A549 (cell line): Measurements from ENCODE around the gene RPN2. TPM values are rescaled to one million over a fixed set of nuclear protein-coding genes. Genes with fewer than 3 reads are reported as not detected.

Experiments used
- ATAC-seq, 2 experiments: fragments of 200-7000 bp in 1 of 2; fragments of >200 bp in 1 of 2; cut with Nextera tagmentation in 1 of 2; cut with Tn5 transposase in 1 of 2; 3 replicates each; pipeline versions ENCODE4 v1.8.0 to v1.9.1; 2018 to 2020; ENCODE audit warnings: mild to moderate bottlenecking in 1 of 2, moderate library complexity in 1 of 2
- CTCF ChIA-PET: fragments of 300-600 bp; sonication (Branson Sonifier 250); formaldehyde crosslinking; extraction: SDS; loops from one replicate; lab custom pipeline; 2021; ENCODE audit warnings: antibody characterized with exemption, inconsistent platforms; lab: Yijun Ruan, JAX
- POLR2A ChIA-PET: fragments of 350-600 bp; formaldehyde crosslinking; extraction: SDS; loops from one replicate; lab custom pipeline; 2021; ENCODE audit warnings: antibody characterized with exemption, inconsistent platforms; lab: Yijun Ruan, JAX
- DNase-seq, 2 experiments: peaks; one replicate each; pipeline versions ENCODE4 v3.0.0 to v3.0.0-alpha.2; 2011 to 2016; ENCODE audit warnings: low read depth in 1 of 2, low spot score in 1 of 2
- FAIRE-seq: peaks from 2 replicates; lab custom pipeline; 2011; peaks lifted over from hg19 to GRCh38; lab: Jason Lieb, UNC
- H3K27ac ChIP-seq, 2 experiments: fragments of >200 bp; sonication (Bioruptor Twin); formaldehyde crosslinking; 3 replicates each; pipeline ENCODE4 v1.5.1; 2016 to 2017
- H3K4me1 ChIP-seq: fragments of >200 bp; sonication (Bioruptor Twin); formaldehyde crosslinking; 3 replicates; pipeline ENCODE4 v1.6.1; 2016
- H3K4me2 ChIP-seq: fragments of >200 bp; sonication (Bioruptor Twin); formaldehyde crosslinking; 3 replicates; pipeline ENCODE4 v1.6.1; 2016
- H3K4me3 ChIP-seq: fragments of >200 bp; sonication (Bioruptor Twin); formaldehyde crosslinking; 3 replicates; pipeline ENCODE4 v1.5.1; 2016
- H3K9me3 ChIP-seq: fragments of >200 bp; sonication (Bioruptor Twin); formaldehyde crosslinking; 3 replicates; pipeline ENCODE4 v1.6.1; 2016
- CBX2 ChIP-seq: fragments of 200-600 bp; sonication (generic); IDR thresholded peaks from 2 replicates; pipeline ENCODE4 v1.6.1; 2016; ENCODE audit warnings: low read depth, mild to moderate bottlenecking, borderline replicate concordance
- CBX8 ChIP-seq: fragments of 200-600 bp; sonication (generic); IDR thresholded peaks from 2 replicates; pipeline ENCODE4 v1.6.1; 2016
- EP300 ChIP-seq, 2 experiments: fragments of >200 bp; sonication (Bioruptor Twin); formaldehyde crosslinking; IDR thresholded peaks; 2 replicates in 1 of 2; 3 replicates in 1 of 2; pipeline ENCODE4 v1.6.1; 2016 to 2017
- ESRRA ChIP-seq: fragments of 150-350 bp; IDR thresholded peaks from 2 replicates; pipeline ENCODE4 v1.6.1; 2014; ENCODE audit warnings: mild to moderate bottlenecking, low read length, borderline replicate concordance
- FOSB ChIP-seq: fragments of 250-450 bp; sonication (Bioruptor Pico); IDR thresholded peaks from 2 replicates; pipeline ENCODE4 v1.5.0; 2020; ENCODE audit warnings: mild to moderate bottlenecking, moderate library complexity
- FOSL2 ChIP-seq, 2 experiments: fragments of 450-650 bp in 1 of 2; fragments of >200 bp in 1 of 2; sonication (Bioruptor Twin) in 1 of 2; formaldehyde crosslinking; IDR thresholded peaks; 2 replicates each; pipeline versions ENCODE4 v1.5.0 to v1.6.1; 2016 to 2020; ENCODE audit warnings: mild to moderate bottlenecking in 1 of 2, moderate library complexity in 1 of 2
- FOXS1 ChIP-seq: fragments of 250-450 bp; sonication (Bioruptor Pico); IDR thresholded peaks from 2 replicates; pipeline ENCODE4 v1.5.0; 2020; ENCODE audit warnings: mild to moderate bottlenecking, moderate library complexity
- GATA3 ChIP-seq: IDR thresholded peaks from 2 replicates; pipeline ENCODE4 v1.6.1; 2012; ENCODE audit warnings: borderline replicate concordance
- HDAC2 ChIP-seq: fragments of 200-600 bp; sonication (generic); IDR thresholded peaks from 2 replicates; pipeline ENCODE4 v1.6.1; 2016
- HOXB5 ChIP-seq: fragments of 250-450 bp; sonication (Bioruptor Pico); IDR thresholded peaks from 2 replicates; pipeline ENCODE4 v1.5.0; 2020; ENCODE audit warnings: mild to moderate bottlenecking, moderate library complexity
- KDM1A ChIP-seq: fragments of 200-600 bp; sonication (generic); IDR thresholded peaks from 2 replicates; pipeline ENCODE4 v1.6.1; 2016; ENCODE audit warnings: low read depth, mild to moderate bottlenecking
- NR3C1 ChIP-seq: fragments of >200 bp; sonication (Bioruptor Twin); formaldehyde crosslinking; IDR thresholded peaks from 3 replicates; pipeline ENCODE4 v1.6.1; 2017
- RCOR1 ChIP-seq: fragments of 150-350 bp; IDR thresholded peaks from 2 replicates; pipeline ENCODE4 v1.6.1; 2014; ENCODE audit warnings: antibody characterized with exemption, low read length, low read depth
- RNF2 ChIP-seq: fragments of 200-600 bp; sonication (generic); IDR thresholded peaks from 2 replicates; pipeline ENCODE4 v1.6.1; 2016; ENCODE audit warnings: low read depth, mild to moderate bottlenecking, antibody characterized with exemption, moderate library complexity, borderline replicate concordance
- TP53 ChIP-seq: fragments of 250-450 bp; sonication (Bioruptor Pico); IDR thresholded peaks from 2 replicates; pipeline ENCODE4 v1.5.0; 2021; ENCODE audit warnings: mild to moderate bottlenecking, moderate library complexity
- ZC3H11A ChIP-seq: fragments of 450-650 bp; IDR thresholded peaks from 2 replicates; pipeline ENCODE4 v1.6.1; 2014; ENCODE audit warnings: antibody characterized with exemption, mild to moderate bottlenecking
- WGBS: methylation state at CpG from one replicate; pipeline ENCODE4 v1.1.6; 2017; ENCODE audit errors: missing lambda C conversion rate; 5-methylcytosine and 5-hydroxymethylcytosine counted together
- polyA plus RNA-seq, 4 experiments: library from polyadenylated mRNA; depleted of rRNA in 3 of 4; stranded (reverse); fragments of >200 nt; fragmentation: RNase III in 1 of 4; extraction: RNeasy Plus Mini Kit Qiagen cat#74134 plus additional on column Dnase treatment in 1 of 4; gene quantifications; 2 replicates in 3 of 4; 3 replicates in 1 of 4; pipeline ENCODE4 v1.2.3, GENCODE V29; 2011 to 2017
- TF ChIP-seq, protein P1 (sequence below): fragments of >200 bp; sonication (Bioruptor Twin); formaldehyde crosslinking; IDR thresholded peaks from 3 replicates; pipeline ENCODE4 v1.5.1; 2016
- TF ChIP-seq, protein P2 (sequence below): fragments of 250-450 bp; sonication (Bioruptor Pico); IDR thresholded peaks from 2 replicates; pipeline ENCODE4 v1.5.0; 2020; ENCODE audit warnings: low read depth, mild to moderate bottlenecking, moderate library complexity
- TF ChIP-seq, protein P3 (sequence below): fragments of >200 bp; sonication (Bioruptor Twin); formaldehyde crosslinking; IDR thresholded peaks from 3 replicates; pipeline ENCODE4 v1.6.1; 2016

The RPN2 gene
- polyA plus RNA-seq, 2 of the 4 experiments (the other 2 are of a cell fraction): 282 to 391 TPM

DNA sequence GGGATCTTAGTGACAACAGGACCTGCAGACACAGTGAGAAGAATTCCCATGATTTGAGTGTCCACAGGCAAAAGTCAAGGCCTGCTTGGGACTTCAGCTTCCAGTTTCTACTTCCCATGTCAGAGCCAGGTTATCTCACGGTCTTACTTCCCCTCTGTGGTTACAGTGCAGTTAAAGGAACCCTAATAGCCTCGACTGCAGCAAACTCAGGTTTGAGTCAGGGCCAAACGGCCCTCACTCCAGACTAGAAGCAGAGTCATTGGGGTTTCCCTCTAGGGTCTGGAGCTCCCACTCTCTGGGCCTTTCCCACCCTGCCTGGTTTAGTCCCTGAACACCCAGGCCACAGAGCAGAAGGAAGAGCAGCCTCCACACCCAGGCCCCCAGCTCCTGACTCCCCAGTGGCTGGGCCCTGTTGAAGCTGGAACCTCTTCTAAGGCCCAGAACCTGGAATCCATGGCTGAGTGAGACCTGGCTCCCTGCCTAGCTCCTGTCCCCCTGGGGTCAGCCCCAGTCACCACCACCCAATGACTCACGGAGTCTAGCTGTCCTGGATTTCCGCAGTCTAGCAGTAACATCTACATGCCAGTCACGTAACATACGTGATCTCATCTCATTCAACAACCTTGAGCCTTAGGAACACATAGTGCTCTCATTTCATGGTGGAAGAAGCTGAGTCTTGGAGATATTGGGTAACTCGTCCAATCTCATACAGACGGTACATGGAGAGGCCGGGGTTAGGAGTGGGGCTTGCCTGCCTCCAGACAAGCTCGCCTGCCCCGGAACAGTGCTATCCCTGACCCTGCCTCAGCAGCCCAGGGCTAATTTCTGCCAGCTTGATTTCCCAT lies 91.7 kb downstream of the RPN2 start:
- no peak for FAIRE-seq

DNA sequence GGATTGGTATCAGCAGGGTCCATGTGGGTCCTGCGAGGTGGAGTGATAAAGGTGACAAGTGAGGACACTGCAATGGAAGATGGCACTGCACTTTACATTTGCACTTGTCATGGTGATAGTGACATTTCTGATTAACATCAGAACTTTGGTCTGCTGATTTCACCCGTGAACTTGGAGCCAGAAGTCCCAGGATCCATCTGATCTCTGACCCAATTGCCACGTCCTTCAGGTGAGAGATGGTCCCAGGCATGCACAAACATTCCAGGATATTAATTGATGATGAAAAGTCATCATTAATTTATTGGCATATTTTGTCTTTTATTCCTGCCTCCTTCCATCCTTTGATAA lies 92.3 kb downstream of the RPN2 start:
- ATAC-seq (no peak), FAIRE-seq (no peak), DNase-seq (no peak)
- H3K4me1 ChIP-seq: peaks cover 5% of the 10 kb centered on the region; the same call in 2 of the 3 replicates
- POLR2A ChIA-PET: interaction anchor here (0.6 kb wide), 1 partner anchor 250 kb away, joined by 4 read pairs; no protein-coding TSS in a partner anchor
- H3K27ac ChIP-seq: peak overlapping the region in 1 of 2 experiments; percentile 76; a peak in 2 of 6 replicates
- no peak overlapping the region for H3K4me2 ChIP-seq
- CTCF ChIA-PET: interaction anchor here (1.2 to 10.9 kb wide), 13 partner anchors 10 to 288 kb away, joined by 4 to 150 read pairs (median 12); partner anchors contain the start of genes BLCAP and MANBAL
- H3K4me3 ChIP-seq: no peak overlapping the region
- no peak for TF ChIP-seq EP300 (IDR thresholded peaks at IDR 0.05)
- no peak for TF ChIP-seq FOSB (CRISPR knock-in tag)
- TF ChIP-seq ESRRA: no peak
- TF ChIP-seq, protein P1, sequence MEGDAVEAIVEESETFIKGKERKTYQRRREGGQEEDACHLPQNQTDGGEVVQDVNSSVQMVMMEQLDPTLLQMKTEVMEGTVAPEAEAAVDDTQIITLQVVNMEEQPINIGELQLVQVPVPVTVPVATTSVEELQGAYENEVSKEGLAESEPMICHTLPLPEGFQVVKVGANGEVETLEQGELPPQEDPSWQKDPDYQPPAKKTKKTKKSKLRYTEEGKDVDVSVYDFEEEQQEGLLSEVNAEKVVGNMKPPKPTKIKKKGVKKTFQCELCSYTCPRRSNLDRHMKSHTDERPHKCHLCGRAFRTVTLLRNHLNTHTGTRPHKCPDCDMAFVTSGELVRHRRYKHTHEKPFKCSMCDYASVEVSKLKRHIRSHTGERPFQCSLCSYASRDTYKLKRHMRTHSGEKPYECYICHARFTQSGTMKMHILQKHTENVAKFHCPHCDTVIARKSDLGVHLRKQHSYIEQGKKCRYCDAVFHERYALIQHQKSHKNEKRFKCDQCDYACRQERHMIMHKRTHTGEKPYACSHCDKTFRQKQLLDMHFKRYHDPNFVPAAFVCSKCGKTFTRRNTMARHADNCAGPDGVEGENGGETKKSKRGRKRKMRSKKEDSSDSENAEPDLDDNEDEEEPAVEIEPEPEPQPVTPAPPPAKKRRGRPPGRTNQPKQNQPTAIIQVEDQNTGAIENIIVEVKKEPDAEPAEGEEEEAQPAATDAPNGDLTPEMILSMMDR: no peak
- TF ChIP-seq FOSL2 (IDR thresholded peaks at IDR 0.05): no peak
- no peak for TF ChIP-seq FOSL2 (CRISPR knock-in tag; IDR thresholded peaks at IDR 0.05)
- no peak for TF ChIP-seq HDAC2
- TF ChIP-seq TP53: no peak
- no peak for TF ChIP-seq RCOR1
- TF ChIP-seq, all 56 proteins: peak for 0
- WGBS: 89% methylated on average over 3 of the region's 3 CpGs
- H3K9me3 ChIP-seq: no peaks in the 10 kb centered on the region

More for the DNA sequence above, 91.7 kb downstream of the RPN2 start:
- WGBS: 92% methylated on average over 12 of the region's 12 CpGs
- Histone ChIP-seq H3K4me1 (peaks cover 5% of the 10 kb centered on the region; the same call in 2 of the 3 replicates), H3K27ac (peak overlapping the region; percentile 51 to 76; a peak in 4 of 6 replicates), H3K4me2 (no peak overlapping the region), H3K9me3 (no peaks in the 10 kb centered on the region), H3K4me3 (no peak overlapping the region)
- POLR2A ChIA-PET: no interaction called here
- CTCF ChIA-PET: interaction anchor here (1.2 to 10.9 kb wide), 28 partner anchors 11 to 562 kb away, joined by 3 to 150 read pairs (median 10); partner anchors contain the start of genes BLCAP and MANBAL
- DNase-seq (no peak), ATAC-seq (0 out of 6 replicates have a peak, but pooled peaks of 1 of the 2 experiments have one; percentile 8)
- TF ChIP-seq HOXB5 (CRISPR knock-in tag) (no peak), KDM1A (no peak), FOXS1 (CRISPR knock-in tag) (no peak), FOSB (CRISPR knock-in tag) (no peak), CBX8 (no peak), GATA3 (no peak), ZC3H11A (no peak), CBX2 (no peak), TP53 (no peak), NR3C1 (no peak), EP300 (IDR thresholded peaks at IDR 0.05) (no peak), RNF2 (no peak)
- TF ChIP-seq, protein P2, sequence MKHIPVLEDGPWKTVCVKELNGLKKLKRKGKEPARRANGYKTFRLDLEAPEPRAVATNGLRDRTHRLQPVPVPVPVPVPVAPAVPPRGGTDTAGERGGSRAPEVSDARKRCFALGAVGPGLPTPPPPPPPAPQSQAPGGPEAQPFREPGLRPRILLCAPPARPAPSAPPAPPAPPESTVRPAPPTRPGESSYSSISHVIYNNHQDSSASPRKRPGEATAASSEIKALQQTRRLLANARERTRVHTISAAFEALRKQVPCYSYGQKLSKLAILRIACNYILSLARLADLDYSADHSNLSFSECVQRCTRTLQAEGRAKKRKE: no peak
- TF ChIP-seq, protein P3, sequence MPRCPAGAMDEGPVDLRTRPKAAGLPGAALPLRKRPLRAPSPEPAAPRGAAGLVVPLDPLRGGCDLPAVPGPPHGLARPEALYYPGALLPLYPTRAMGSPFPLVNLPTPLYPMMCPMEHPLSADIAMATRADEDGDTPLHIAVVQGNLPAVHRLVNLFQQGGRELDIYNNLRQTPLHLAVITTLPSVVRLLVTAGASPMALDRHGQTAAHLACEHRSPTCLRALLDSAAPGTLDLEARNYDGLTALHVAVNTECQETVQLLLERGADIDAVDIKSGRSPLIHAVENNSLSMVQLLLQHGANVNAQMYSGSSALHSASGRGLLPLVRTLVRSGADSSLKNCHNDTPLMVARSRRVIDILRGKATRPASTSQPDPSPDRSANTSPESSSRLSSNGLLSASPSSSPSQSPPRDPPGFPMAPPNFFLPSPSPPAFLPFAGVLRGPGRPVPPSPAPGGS: no peak
